ENCODE data around the gene SPATA32. TPM values are rescaled to one million over a fixed set of nuclear protein-coding genes. Genes with fewer than 3 reads are reported as not detected.

SPATA32 gene
- total RNA-seq, 1 donor from 2014 or later = not detected

DNA sequence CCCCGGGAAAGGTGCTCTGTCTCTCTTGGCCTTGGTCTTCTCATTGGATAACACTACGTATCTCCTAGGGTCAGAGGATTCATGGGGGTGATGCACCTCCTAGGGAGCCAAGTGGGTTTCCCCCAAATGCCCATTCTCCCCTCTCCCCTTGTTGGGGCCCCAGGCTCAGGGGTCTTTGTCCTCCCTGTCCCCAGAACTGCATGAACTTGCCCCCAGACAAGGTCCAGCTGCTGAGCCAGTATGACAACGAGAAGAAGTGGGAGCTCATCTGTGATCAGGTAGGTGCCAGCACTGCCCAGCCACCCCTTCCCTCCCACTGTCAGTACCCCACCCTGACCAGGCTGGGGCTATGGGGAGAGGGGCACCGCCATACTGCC lies 31.5 kb downstream of the SPATA32 start:
- no peaks in the 10 kb centered on the region for H3K9me3 Mint-ChIP-seq
- DNase-seq (ENCODE audit: low spot score in 2 of 2, unreplicated experiment in 2 of 2) = no peak
- H3K36me3 Mint-ChIP-seq = no peaks in the 10 kb centered on the region
- peaks cover 8% of the 10 kb centered on the region for H3K4me1 Mint-ChIP-seq
- no peak overlapping the region for H3K27ac Mint-ChIP-seq
- H3K27me3 Mint-ChIP-seq (ENCODE audit: low read depth) = peaks cover 30% of the 10 kb centered on the region
- H3K4me3 Mint-ChIP-seq = no peak overlapping the region
- TF ChIP-seq, protein P1, sequence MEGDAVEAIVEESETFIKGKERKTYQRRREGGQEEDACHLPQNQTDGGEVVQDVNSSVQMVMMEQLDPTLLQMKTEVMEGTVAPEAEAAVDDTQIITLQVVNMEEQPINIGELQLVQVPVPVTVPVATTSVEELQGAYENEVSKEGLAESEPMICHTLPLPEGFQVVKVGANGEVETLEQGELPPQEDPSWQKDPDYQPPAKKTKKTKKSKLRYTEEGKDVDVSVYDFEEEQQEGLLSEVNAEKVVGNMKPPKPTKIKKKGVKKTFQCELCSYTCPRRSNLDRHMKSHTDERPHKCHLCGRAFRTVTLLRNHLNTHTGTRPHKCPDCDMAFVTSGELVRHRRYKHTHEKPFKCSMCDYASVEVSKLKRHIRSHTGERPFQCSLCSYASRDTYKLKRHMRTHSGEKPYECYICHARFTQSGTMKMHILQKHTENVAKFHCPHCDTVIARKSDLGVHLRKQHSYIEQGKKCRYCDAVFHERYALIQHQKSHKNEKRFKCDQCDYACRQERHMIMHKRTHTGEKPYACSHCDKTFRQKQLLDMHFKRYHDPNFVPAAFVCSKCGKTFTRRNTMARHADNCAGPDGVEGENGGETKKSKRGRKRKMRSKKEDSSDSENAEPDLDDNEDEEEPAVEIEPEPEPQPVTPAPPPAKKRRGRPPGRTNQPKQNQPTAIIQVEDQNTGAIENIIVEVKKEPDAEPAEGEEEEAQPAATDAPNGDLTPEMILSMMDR (IDR thresholded peaks at IDR 0.05; ENCODE audit: unreplicated experiment) = no peak

DNA sequence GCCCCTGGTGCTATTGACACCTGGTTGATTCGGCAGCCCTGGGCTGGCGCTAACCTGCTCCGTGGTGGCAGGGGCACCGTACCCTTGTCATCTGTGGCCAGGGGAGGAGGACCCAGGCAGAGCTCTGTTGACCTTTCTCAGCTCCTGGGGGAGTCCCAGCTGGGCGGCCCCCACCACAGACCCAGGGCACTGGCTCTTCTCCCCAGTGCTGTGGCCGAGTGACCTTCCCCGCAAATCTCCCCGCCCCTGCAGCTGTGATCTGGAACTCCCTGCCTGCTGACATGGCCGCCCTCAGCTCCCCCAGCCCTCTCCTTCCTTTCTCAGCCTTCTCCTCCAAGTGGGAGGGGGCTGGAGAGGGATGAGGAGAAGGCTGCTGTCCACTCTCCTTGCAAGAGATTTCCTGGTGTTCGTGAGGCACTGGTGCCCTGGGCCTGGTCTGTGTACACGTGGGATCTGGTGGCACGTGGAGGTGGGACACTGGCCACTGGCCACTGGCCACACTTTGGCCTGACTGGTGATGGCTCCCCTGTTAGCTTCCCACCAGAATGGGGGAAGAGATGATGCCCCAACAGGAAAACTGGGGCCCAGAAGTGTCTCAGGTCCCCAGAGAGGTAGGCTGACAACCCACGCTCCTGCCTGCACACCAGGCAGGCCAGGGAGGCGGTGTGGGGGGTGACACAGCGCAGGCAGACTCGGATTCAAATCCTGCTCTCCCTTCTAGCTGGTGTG lies 32.0 kb downstream of the SPATA32 start:
- no peak overlapping the region for H3K27ac Mint-ChIP-seq
- peaks cover 30% of the 10 kb centered on the region for H3K27me3 Mint-ChIP-seq (ENCODE audit: low read depth)
- H3K9me3 Mint-ChIP-seq = no peaks in the 10 kb centered on the region
- no peaks in the 10 kb centered on the region for H3K36me3 Mint-ChIP-seq
- peaks cover 8% of the 10 kb centered on the region for H3K4me1 Mint-ChIP-seq
- TF ChIP-seq, protein P1 (IDR thresholded peaks at IDR 0.05; ENCODE audit: unreplicated experiment) = no peak
- H3K4me3 Mint-ChIP-seq = no peak overlapping the region
- no peak for DNase-seq (ENCODE audit: low spot score in 2 of 2, unreplicated experiment in 2 of 2)

DNA sequence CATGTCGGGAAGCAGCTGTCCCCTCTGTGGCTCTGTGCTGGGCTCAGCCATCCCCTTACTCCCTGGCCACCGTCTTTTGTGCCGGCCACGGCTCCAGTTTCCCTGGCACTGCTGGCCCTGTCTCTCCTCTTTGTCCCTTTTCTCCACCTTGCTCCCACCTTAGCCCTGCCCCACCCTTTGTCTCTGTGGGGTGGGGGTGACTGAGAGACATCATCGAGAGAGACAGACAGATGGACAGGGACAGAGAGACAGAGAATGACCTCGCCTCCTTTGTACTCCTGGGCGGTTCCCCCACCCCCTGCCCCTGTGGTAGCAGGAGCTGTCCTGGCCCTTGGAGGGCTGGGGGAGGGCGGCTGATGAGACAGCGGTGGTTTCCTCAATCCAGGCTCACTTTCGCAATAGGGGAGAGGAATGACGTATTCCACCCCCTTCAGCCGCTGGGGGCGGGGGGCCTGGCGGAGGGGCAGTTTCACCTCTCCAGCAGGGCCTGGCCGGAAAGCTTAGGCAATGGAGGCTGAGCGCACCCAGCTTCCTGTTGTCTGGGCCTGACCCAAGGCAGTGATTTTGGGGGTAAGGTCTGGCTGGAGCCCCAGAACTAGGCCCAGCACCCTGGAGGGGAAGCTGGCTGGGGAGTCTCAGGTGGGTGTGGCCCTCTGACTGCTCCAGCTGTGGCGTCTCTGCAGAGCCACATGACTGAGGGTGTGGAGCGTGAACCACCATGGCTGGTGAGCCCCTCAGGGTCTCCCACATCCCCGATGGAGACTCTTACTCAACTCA lies 32.9 kb downstream of the SPATA32 start:
- TF ChIP-seq, protein P1 (IDR thresholded peaks at IDR 0.05; ENCODE audit: unreplicated experiment) = no peak
- no peak for DNase-seq (ENCODE audit: low spot score in 2 of 2, unreplicated experiment in 2 of 2)
- H3K4me1 Mint-ChIP-seq = peaks cover 8% of the 10 kb centered on the region
- no peaks in the 10 kb centered on the region for H3K36me3 Mint-ChIP-seq
- no peaks in the 10 kb centered on the region for H3K9me3 Mint-ChIP-seq
- no peak overlapping the region for H3K27ac Mint-ChIP-seq
- H3K27me3 Mint-ChIP-seq (ENCODE audit: low read depth) = peaks cover 32% of the 10 kb centered on the region
- H3K4me3 Mint-ChIP-seq = no peak overlapping the region

DNA sequence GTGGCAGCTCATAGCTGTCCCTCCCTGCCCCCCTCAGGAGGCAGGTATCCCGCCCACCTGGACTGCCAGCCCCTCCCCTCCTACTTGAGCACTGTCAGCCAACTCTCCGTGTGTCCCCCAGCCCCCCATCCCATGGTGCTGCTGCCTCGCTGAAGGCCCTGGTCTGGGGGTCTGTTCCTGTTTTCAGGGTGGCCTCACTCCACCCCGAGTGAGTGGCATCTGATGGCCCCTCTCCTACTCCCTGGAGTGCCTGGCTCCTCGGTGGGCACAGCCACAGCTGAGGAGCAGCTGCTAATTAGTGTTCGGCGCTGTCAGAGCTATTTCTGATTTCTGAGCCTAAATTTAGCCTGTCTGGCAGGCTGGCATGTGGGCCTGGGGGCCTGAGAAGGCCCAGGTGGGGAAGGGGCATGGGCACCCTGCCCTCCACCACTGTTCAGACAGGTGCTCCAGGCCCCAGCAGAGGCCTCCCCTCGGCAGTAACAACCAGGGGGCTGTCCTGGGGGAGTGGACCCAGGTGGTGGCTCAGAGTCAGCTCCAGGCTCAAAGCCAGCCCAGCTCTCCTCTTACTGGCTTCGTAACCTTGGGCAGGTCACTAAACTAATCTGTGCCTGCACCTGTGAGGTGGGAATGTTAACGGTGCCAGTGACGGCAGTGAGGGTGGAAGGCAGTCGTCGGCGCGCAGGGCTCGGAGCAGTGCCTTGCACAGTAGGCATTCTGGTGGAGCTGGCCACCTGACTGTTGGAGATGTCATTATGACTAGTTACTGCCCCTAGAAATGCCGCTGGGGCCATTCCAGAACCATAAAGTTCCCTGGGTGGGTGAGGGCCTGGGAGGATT lies 33.8 kb downstream of the SPATA32 start:
- Mint-ChIP-seq H3K4me1 (peaks cover 8% of the 10 kb centered on the region), H3K27ac (no peak overlapping the region), H3K4me3 (no peak overlapping the region), H3K27me3 (ENCODE audit: low read depth) (peaks cover 34% of the 10 kb centered on the region), H3K36me3 (no peaks in the 10 kb centered on the region), H3K9me3 (no peaks in the 10 kb centered on the region)
- no peak for DNase-seq (ENCODE audit: low spot score in 2 of 2, unreplicated experiment in 2 of 2)
- TF ChIP-seq, protein P1 (IDR thresholded peaks at IDR 0.05; ENCODE audit: unreplicated experiment) = no peak

DNA sequence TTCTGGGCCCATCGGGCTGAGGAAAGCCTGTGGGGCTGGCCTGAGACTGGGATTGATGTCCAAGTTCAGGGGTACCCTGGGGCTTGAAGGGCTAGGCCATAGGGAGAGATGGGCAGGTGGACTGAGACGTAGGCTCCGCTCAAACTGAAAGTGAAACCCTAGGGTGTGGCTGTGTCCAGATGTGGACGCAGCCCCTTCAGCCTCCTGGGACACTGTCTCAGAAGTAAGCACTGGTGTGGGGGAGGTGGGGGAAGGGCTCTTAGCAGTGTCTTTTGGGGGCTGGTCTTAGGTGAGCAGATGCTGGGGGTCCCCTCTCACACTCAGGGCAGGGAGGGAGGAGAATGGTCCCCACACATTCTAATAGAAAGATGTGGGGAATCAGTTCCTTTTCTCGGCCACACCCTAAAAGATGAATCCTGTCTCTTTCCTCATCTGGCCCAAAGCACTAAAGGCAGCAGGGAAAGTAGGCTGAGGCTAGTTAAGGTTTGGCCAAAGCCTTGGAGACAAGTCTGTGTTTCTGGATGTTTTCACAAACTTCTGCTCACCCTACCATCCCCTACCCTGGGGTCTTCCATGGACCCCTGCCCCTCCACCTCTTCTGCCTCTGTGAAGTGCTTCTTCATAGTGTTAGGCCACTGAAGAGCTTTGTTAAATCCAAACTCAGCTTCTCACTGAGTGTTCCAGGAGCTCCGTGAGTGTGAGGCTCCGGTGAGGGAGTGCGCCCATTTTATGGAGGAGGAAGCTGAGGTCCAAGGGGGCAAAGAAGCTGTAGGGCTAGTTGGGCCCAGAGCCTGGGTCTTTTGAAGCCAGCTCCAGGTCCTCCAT lies 34.6 kb downstream of the SPATA32 start:
- Mint-ChIP-seq H3K27ac (no peak overlapping the region), H3K27me3 (ENCODE audit: low read depth) (peaks cover 37% of the 10 kb centered on the region), H3K4me1 (peaks cover 10% of the 10 kb centered on the region), H3K9me3 (no peaks in the 10 kb centered on the region), H3K36me3 (no peaks in the 10 kb centered on the region), H3K4me3 (no peak overlapping the region)
- TF ChIP-seq, protein P1 (IDR thresholded peaks at IDR 0.05; ENCODE audit: unreplicated experiment) = no peak
- no peak for DNase-seq (ENCODE audit: low spot score in 2 of 2, unreplicated experiment in 2 of 2)

Data from mesothelial cell of epicardium (in vitro differentiated cells).